Effector CD4-positive, alpha-beta T cell (primary cell): ENCODE measurements around the gene CDC73.

ENCODE experiments used
- DNase-seq: peaks from one replicate; pipeline ENCODE4 v3.0.0-alpha.2; 2020

Gene CDC73

DNA sequence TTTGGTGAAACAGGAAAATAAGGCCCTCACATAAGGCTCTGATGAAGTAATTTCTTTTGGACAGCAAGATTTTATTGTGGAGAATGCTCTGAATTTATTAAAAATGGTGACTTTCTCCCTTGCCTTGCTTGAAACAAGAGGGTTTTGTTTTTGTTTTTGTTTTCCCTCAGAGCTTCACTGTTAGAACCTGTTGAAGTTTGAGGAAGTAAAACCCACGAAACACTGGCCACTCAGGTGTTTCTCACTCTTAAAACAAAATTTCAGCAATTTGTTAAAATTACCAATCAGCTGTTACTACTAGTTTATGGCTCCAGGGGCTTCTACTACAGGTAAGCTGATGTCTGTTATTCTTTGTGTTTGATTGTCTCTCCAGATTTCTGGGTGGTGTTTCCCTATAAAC is 177.2 kb downstream of the CDC73 start:
- no peak for DNase-seq

- no peak for DNase-seq
These were observed 179.9 kb downstream of the CDC73 start for GRCh38 chr1:193301746-193302145.

DNA sequence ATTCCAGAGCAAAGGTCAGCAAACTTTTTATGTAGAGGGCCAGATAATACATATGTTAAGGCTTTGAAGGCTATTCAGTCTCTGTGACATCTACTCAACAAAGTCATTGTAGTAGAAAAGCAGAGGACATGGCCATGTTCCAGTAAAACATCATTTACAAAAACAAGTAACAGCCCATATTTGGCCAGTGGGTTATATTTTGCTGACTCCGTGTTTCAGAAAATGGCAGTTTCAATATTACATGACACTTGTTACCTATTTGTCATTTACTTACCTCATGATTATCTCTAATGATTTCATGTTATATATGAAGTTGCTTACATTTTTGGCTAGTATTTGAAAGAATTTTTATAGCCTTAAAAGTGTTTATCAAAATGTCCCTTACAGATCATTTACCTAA is 182.0 kb downstream of the CDC73 start:
- no peak for DNase-seq
